ENCODE data around the gene SSC4D. TPM values are rescaled to one million over a fixed set of nuclear protein-coding genes. Genes with fewer than 3 reads are reported as not detected.
A peak's percentile ranks its signal among the peaks of the same experiment; 100 is the strongest.

The SSC4D gene
- total RNA-seq, 2 experiments from 2014 or later: 0.67 to 0.68 TPM

- Mint-ChIP-seq H3K27ac (peak overlapping the region; percentile 97), H3K4me3 (peak overlapping the region; percentile 96), H3K36me3 (ENCODE audit: low read depth) (peaks cover 35% of the 10 kb centered on the region), H3K27me3 (no peaks in the 10 kb centered on the region), H3K9me3 (no peaks in the 10 kb centered on the region), H3K4me1 (ENCODE audit: low read depth) (peaks cover 38% of the 10 kb centered on the region)
- peak; percentile 96 for ATAC-seq
- CTCF ChIA-PET: interaction anchor here (0.8 to 1.6 kb wide), 10 partner anchors 10 to 97 kb away, joined by 3 to 6 read pairs (median 4); no protein-coding TSS in a partner anchor
- POLR2A ChIA-PET: interaction anchor here (0.8 to 2.1 kb wide), 7 partner anchors 9 to 42 kb away, joined by 3 to 11 read pairs (median 5); no protein-coding TSS in a partner anchor
- peak; percentile 98 for DNase-seq
- intact Hi-C loops (cut with micrococcal nuclease): no loop called here
- peak; percentile 59 for TF ChIP-seq CTCF (IDR thresholded peaks at IDR 0.05)
These were observed 50.2 kb downstream of the SSC4D start for GRCh38 chr7:76359111-76359977.

- Mint-ChIP-seq H3K4me3 (peak within 1 kb of the TSS; percentile 96), H3K9me3 (no peaks in the 10 kb centered on the region), H3K36me3 (ENCODE audit: low read depth) (peaks cover 38% of the 10 kb centered on the region), H3K27me3 (no peaks in the 10 kb centered on the region), H3K4me1 (ENCODE audit: low read depth) (peaks cover 32% of the 10 kb centered on the region), H3K27ac (peak within 1 kb of the TSS; percentile 97)
- intact Hi-C loops (cut with micrococcal nuclease): no loop called here
- no peak for TF ChIP-seq CTCF (IDR thresholded peaks at IDR 0.05)
- CTCF ChIA-PET: interaction anchor here (0.8 to 1.6 kb wide), 8 partner anchors 11 to 180 kb away, joined by 3 to 6 read pairs (median 4); no protein-coding TSS in a partner anchor
- DNase-seq: peak; percentile 88
- POLR2A ChIA-PET: interaction anchor here (0.8 to 2.1 kb wide), 9 partner anchors 9 to 42 kb away, joined by 3 to 11 read pairs (median 5); no protein-coding TSS in a partner anchor
- ATAC-seq: peak; percentile 69
These were observed 50.9 kb downstream of the SSC4D start, which contains the start of gene YWHAG for GRCh38 chr7:76358481-76359110. YWHAG (minus strand) TSS chr7:76358991; CDS start chr7:76358808, 183 bp downstream.

- no peak for ATAC-seq
- TF ChIP-seq CTCF (IDR thresholded peaks at IDR 0.05): no peak
- Mint-ChIP-seq H3K27ac (peak overlapping the region; percentile 97), H3K9me3 (no peaks in the 10 kb centered on the region), H3K4me3 (peak overlapping the region; percentile 96), H3K4me1 (ENCODE audit: low read depth) (peaks cover 34% of the 10 kb centered on the region), H3K27me3 (no peaks in the 10 kb centered on the region), H3K36me3 (ENCODE audit: low read depth) (peaks cover 39% of the 10 kb centered on the region)
- DNase-seq: peak; percentile 68
- POLR2A ChIA-PET: interaction anchor here (0.9 to 2.1 kb wide), 9 partner anchors 8 to 40 kb away, joined by 3 to 11 read pairs (median 5); no protein-coding TSS in a partner anchor
- CTCF ChIA-PET: interaction anchor here (1.0 to 1.6 kb wide), 3 partner anchors 39 to 179 kb away, joined by 4 to 5 read pairs (median 5); no protein-coding TSS in a partner anchor
- intact Hi-C loops (cut with micrococcal nuclease): no loop called here
These were observed 51.5 kb downstream of the SSC4D start for GRCh38 chr7:76358011-76358480.

GRCh38 chr7:76357475-76358010 is 52.0 kb downstream of the SSC4D start:
- peak overlapping the region; percentile 97 for H3K27ac Mint-ChIP-seq
- no peaks in the 10 kb centered on the region for H3K9me3 Mint-ChIP-seq
- no peak for DNase-seq

More at GRCh38 chr7:76357475-76358010, 52.0 kb downstream of the SSC4D start:
- ATAC-seq: no peak
- intact Hi-C loops (cut with micrococcal nuclease): no loop called here
- ChIA-PET POLR2A (interaction anchor here (0.9 to 1.9 kb wide), 6 partner anchors 16 to 40 kb away, joined by 3 to 8 read pairs (median 5); no protein-coding TSS in a partner anchor), CTCF (interaction anchor here (1.0 to 1.6 kb wide), 3 partner anchors 39 to 179 kb away, joined by 4 to 5 read pairs (median 5); no protein-coding TSS in a partner anchor)
- TF ChIP-seq CTCF (IDR thresholded peaks at IDR 0.05): no peak
- Mint-ChIP-seq H3K36me3 (ENCODE audit: low read depth) (peaks cover 39% of the 10 kb centered on the region), H3K4me1 (ENCODE audit: low read depth) (peaks cover 37% of the 10 kb centered on the region), H3K4me3 (peak overlapping the region; percentile 96), H3K27me3 (no peaks in the 10 kb centered on the region)
